OCI-LY7 (cell line): Measurements from ENCODE around the gene CCL1. TPM values are rescaled to one million over a fixed set of nuclear protein-coding genes. Genes with fewer than 3 reads are reported as not detected.

ENCODE experiments used
- BruUV-seq: library from RNA; stranded (reverse); fragments of 400-500 nt; replicated peaks from 2 replicates; lab custom pipeline; 2021; lab: Mats Ljungman, UMichigan
- CTCF ChIA-PET: fragments of 300-600 bp; sonication (Branson Sonifier 250); formaldehyde crosslinking; loops from one replicate; lab custom pipeline; 2022; ENCODE audit warnings: antibody characterized with exemption; ENCODE audit not compliant: unreplicated experiment; lab: Charles Lee
- POLR2A ChIA-PET: fragments of 300-600 bp; sonication (Branson Sonifier 250); formaldehyde crosslinking; loops from one replicate; lab custom pipeline; 2022; ENCODE audit warnings: antibody characterized with exemption; lab: Charles Lee
- DNase-seq: peaks from one replicate; pipeline ENCODE4 v3.0.0-alpha.2; 2015; ENCODE audit warnings: low spot score
- H2AFZ ChIP-seq: fragments of 200-600 bp; sonication (generic), shearing (Covaris generic); 2 replicates; pipeline ENCODE4 v1.6.1; 2014; ENCODE audit warnings: mild to moderate bottlenecking, antibody characterized with exemption, low read length, moderate library complexity
- H3K27ac ChIP-seq: fragments of 200-600 bp; sonication (generic); 2 replicates; pipeline ENCODE4 v1.5.1; 2014; ENCODE audit warnings: mixed run types, low read depth, mild to moderate bottlenecking, moderate library complexity, low read length, inconsistent platforms; ENCODE audit not compliant: poor library complexity, severe bottlenecking
- H3K36me3 ChIP-seq: fragments of 200-600 bp; sonication (generic); 2 replicates; pipeline ENCODE4 v1.6.1; 2014; ENCODE audit warnings: mild to moderate bottlenecking, antibody characterized with exemption, low read length, moderate library complexity, mixed read lengths; ENCODE audit not compliant: insufficient read depth
- H3K4me1 ChIP-seq: fragments of 200-600 bp; sonication (generic); 2 replicates; pipeline ENCODE4 v1.5.1; 2014; ENCODE audit warnings: mild to moderate bottlenecking, low read length; ENCODE audit not compliant: insufficient read depth, poor library complexity, severe bottlenecking
- H3K4me2 ChIP-seq: fragments of 200-600 bp; sonication (generic); 2 replicates; pipeline ENCODE4 v1.6.1; 2014; ENCODE audit warnings: mild to moderate bottlenecking, low read length
- H3K4me3 ChIP-seq: fragments of 200-600 bp; sonication (generic); 2 replicates; pipeline ENCODE4 v1.5.1; 2014; ENCODE audit warnings: mild to moderate bottlenecking, low read depth, low read length; ENCODE audit not compliant: poor library complexity, severe bottlenecking
- H3K79me2 ChIP-seq: fragments of 200-600 bp; sonication (generic); 2 replicates; pipeline ENCODE4 v1.6.1; 2016; ENCODE audit warnings: low read depth, mild to moderate bottlenecking, low read length, moderate library complexity, mixed read lengths; ENCODE audit not compliant: insufficient read depth
- H3K9me2 ChIP-seq: fragments of 200-600 bp; sonication (generic); 2 replicates; pipeline ENCODE4 v1.6.1; 2016; ENCODE audit warnings: mild to moderate bottlenecking, low read length, mixed read lengths; ENCODE audit not compliant: insufficient read depth
- H3K9me3 ChIP-seq: fragments of 200-600 bp; sonication (generic); 2 replicates; pipeline ENCODE4 v1.6.1; 2014; ENCODE audit warnings: mild to moderate bottlenecking, mixed run types, low read length, mixed read lengths
- H4K20me1 ChIP-seq: fragments of 200-600 bp; sonication (generic); 2 replicates; pipeline ENCODE4 v1.6.1; 2014; ENCODE audit warnings: mild to moderate bottlenecking, antibody characterized with exemption, low read length, moderate library complexity, mixed read lengths; ENCODE audit not compliant: insufficient read depth
- CTCF ChIP-seq: fragments of 200-600 bp; sonication (generic); conservative IDR thresholded peaks from 2 replicates; pipeline ENCODE4 v1.5.1; 2014; ENCODE audit warnings: mild to moderate bottlenecking, antibody characterized with exemption, low read length, moderate library complexity, mixed read lengths
- EZH2phosphoT487 ChIP-seq: fragments of 200-600 bp; sonication (generic); IDR thresholded peaks from 2 replicates; pipeline ENCODE4 v1.6.1; 2018; ENCODE audit warnings: low read depth, borderline replicate concordance, mild to moderate bottlenecking, mixed run types, antibody characterized with exemption, low read length, moderate library complexity, mixed read lengths
- intact Hi-C: fragments of 100-400 bp; cut with micrococcal nuclease; formaldehyde crosslinking; loops from one replicate; pipeline ENCODE4 v1.10.0; 2022; ENCODE audit not compliant: unreplicated experiment
- total RNA-seq, 2 experiments: library from RNA; depleted of rRNA in 1 of 2; stranded (reverse); fragments of >200 nt in 1 of 2; shearing (Covaris generic) in 1 of 2; gene quantifications; 2 replicates each; pipeline ENCODE4 v1.2.3, GENCODE V29; 2014 to 2022

Gene CCL1
- total RNA-seq, 2 experiments from 2014 or later: not detected

- H4K20me1 ChIP-seq: no peaks in the 10 kb centered on the region
- no peak for TF ChIP-seq EZH2phosphoT487
- H3K27ac ChIP-seq: peak overlapping the region; percentile 79
- H3K79me2 ChIP-seq: no peaks in the 10 kb centered on the region
- H3K36me3 ChIP-seq: no peaks in the 10 kb centered on the region
- peaks cover 75% of the 10 kb centered on the region for H3K4me1 ChIP-seq
- peak overlapping the region; percentile 55 for H3K4me2 ChIP-seq
- ChIA-PET POLR2A (interaction anchor here (0.8 to 3.6 kb wide), 4 partner anchors 9 to 27 kb away, joined by 3 to 16 read pairs (median 5); partner anchors contain the start of gene CCL1), CTCF (interaction anchor here (1.0 to 2.1 kb wide), 3 partner anchors 10 to 20 kb away, joined by 3 to 8 read pairs (median 4); no protein-coding TSS in a partner anchor)
- H2AFZ ChIP-seq: peak overlapping the region; percentile 39; the same call in 1 of the 2 replicates
- DNase-seq: peak; percentile 34
- H3K4me3 ChIP-seq: no peak overlapping the region
- H3K9me2 ChIP-seq: no peaks in the 10 kb centered on the region
- BruUV-seq: no TSS peak
- intact Hi-C loops: no loop called here
- no peaks in the 10 kb centered on the region for H3K9me3 ChIP-seq
Measured at GRCh38 chr17:34371405-34372100, 8.5 kb upstream of the CCL1 start.

- Histone ChIP-seq H3K27ac (peak overlapping the region; percentile 79), H3K4me1 (peaks cover 76% of the 10 kb centered on the region), H3K79me2 (no peaks in the 10 kb centered on the region), H2AFZ (peak overlapping the region; percentile 39; the same call in 1 of the 2 replicates), H3K4me2 (peak overlapping the region; percentile 55), H3K9me3 (no peaks in the 10 kb centered on the region), H4K20me1 (no peaks in the 10 kb centered on the region), H3K36me3 (no peaks in the 10 kb centered on the region), H3K4me3 (peak overlapping the region; percentile 3), H3K9me2 (no peaks in the 10 kb centered on the region)
- peak; percentile 76 for DNase-seq
- BruUV-seq: no TSS peak
- CTCF ChIA-PET: interaction anchor here (0.7 to 2.1 kb wide), 3 partner anchors 10 to 1393 kb away, joined by 3 to 8 read pairs (median 4); no protein-coding TSS in a partner anchor
- intact Hi-C loops: no loop called here
- TF ChIP-seq EZH2phosphoT487: no peak
- TF ChIP-seq CTCF: no peak
- POLR2A ChIA-PET: interaction anchor here (0.8 to 3.6 kb wide), 3 partner anchors 9 to 28 kb away, joined by 3 to 16 read pairs (median 7); partner anchors contain the start of gene CCL1
Measured at GRCh38 chr17:34370997-34371395, 8.0 kb upstream of the CCL1 start.

- H3K9me3 ChIP-seq: no peaks in the 10 kb centered on the region
- no peaks in the 10 kb centered on the region for H3K9me2 ChIP-seq
- no peak for TF ChIP-seq EZH2phosphoT487
- no TSS peak for BruUV-seq
- peak overlapping the region; percentile 39; the same call in 1 of the 2 replicates for H2AFZ ChIP-seq
- CTCF ChIA-PET: interaction anchor here (0.7 to 2.1 kb wide), 3 partner anchors 9 to 1394 kb away, joined by 3 to 8 read pairs (median 4); no protein-coding TSS in a partner anchor
- DNase-seq: peak; percentile 35
- peak overlapping the region; percentile 79 for H3K27ac ChIP-seq
- no peaks in the 10 kb centered on the region for H4K20me1 ChIP-seq
- H3K79me2 ChIP-seq: no peaks in the 10 kb centered on the region
- H3K4me1 ChIP-seq: peaks cover 76% of the 10 kb centered on the region
- H3K36me3 ChIP-seq: no peaks in the 10 kb centered on the region
- POLR2A ChIA-PET: interaction anchor here (0.5 to 3.6 kb wide), 4 partner anchors 8 to 1757 kb away, joined by 3 to 16 read pairs (median 6); partner anchors contain the start of gene CCL1
- H3K4me2 ChIP-seq: peak overlapping the region; percentile 55
- intact Hi-C loops: no loop called here
- peak overlapping the region; percentile 3 for H3K4me3 ChIP-seq
Measured at GRCh38 chr17:34370376-34370996, 7.5 kb upstream of the CCL1 start.
